Epidermal melanocyte (primary cell): Measurements from ENCODE around the gene IQGAP3.

Experiments used
- DNase-seq: peaks from one replicate; pipeline ENCODE4 v3.0.0; 2011; ENCODE audit warnings: low spot score; ENCODE audit not compliant: insufficient read length

IQGAP3 gene

GRCh38 chr1:156497078-156497742 lies 75.2 kb downstream of the IQGAP3 start:
- no peak for DNase-seq

- DNase-seq, result no peak
Observed at GRCh38 chr1:156496211-156496761, 76.1 kb downstream of the IQGAP3 start.

- no peak for DNase-seq
Observed at GRCh38 chr1:156495401-156496140, 76.8 kb downstream of the IQGAP3 start.

- no peak for DNase-seq
Observed at GRCh38 chr1:156494309-156494895, 78.0 kb downstream of the IQGAP3 start.

DNA sequence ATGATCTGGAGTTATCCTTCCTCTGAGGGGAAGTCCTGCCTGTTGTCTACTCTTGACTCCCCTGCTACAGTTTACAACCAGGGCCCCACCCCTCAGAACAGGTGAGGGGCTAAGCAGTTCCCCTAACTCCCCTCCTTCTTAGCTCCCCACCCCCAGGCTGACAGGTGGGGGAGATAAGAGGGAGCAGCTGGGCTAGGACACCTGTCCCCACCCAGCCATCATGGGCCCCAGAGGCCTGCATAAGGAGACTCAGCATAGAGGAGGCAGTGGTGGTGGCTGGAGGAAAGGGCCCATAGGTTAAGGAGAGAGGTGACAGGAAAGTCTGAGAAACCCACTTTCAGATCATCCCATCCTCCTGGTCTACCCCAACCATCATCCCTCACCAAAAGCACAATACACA lies 78.6 kb downstream of the IQGAP3 start:
- DNase-seq, result no peak

GRCh38 chr1:156493154-156493631 lies 79.2 kb downstream of the IQGAP3 start:
- DNase-seq, result no peak

- DNase-seq, result no peak
Observed at GRCh38 chr1:156492591-156493080, 79.7 kb downstream of the IQGAP3 start.

GRCh38 chr1:156492013-156492590 lies 80.3 kb downstream of the IQGAP3 start:
- DNase-seq, result no peak

DNA sequence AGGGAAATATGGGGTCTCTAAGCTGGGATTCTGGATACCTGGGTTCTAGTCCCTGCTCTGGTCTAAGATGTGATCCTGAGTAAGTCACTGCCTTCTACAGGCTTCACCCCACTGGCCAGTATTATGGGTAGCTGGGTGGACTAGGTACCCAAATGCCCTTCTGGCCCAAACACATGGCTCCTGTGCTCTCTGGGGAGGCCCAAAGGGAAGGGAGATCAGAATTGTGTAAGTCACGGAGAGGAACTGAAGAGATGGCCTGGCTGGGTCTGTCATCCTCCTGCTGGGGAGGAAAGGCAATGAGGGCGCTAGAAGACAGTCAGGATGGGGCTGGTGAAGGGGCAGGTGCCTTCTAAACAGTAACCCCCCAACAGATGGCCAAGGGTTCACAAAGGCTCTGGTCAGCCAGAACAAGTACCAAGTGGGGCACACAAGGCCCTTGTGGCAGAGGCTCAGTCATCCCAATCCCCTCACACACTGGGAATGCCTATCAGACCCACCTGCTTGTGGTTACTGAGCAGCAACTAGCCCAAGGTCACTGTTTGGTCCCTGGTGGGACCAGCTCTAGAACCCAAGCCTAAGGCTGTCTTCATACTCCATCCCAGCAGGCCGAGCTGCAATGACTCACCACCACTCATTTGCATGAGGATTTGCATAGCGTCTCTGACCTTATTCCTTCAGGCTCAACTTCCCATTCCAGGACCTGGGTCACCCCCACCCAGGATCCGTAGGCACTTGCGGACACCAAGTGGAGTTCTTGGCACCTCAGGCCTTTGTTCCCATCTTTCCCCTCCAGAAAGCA lies 81.0 kb downstream of the IQGAP3 start:
- no peak for DNase-seq

DNA sequence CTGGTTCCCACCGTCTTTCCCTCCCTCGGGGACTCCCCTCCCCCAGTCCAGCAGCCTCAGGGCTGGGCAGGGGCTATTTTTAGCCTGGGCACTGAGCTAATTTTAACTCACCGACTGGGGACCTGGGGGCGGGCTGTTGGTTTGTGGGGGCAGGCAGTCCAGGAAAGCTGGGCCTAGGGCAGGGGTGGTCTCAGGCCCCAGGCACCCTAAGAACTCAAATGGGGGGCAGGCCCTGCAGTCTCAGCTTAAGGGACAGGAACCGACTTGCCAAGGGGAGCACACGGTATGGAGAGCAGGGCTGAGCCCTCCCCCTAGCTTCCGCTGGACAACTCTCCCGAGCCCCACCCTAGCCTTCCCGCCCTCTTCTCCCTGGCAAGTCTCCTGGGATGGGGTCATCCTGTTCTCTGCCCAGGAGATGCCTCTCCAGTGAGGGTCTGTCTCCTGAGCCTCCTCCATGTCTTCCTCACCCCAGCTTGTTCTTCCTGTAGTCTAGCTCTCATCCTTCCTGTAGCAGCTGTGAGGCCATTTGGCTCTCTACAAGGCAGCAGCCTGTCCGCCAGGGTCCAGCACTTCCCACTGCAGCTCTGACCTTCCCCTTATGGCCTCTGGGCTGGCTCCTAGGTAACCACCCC lies 81.8 kb downstream of the IQGAP3 start:
- DNase-seq, result no peak

DNA sequence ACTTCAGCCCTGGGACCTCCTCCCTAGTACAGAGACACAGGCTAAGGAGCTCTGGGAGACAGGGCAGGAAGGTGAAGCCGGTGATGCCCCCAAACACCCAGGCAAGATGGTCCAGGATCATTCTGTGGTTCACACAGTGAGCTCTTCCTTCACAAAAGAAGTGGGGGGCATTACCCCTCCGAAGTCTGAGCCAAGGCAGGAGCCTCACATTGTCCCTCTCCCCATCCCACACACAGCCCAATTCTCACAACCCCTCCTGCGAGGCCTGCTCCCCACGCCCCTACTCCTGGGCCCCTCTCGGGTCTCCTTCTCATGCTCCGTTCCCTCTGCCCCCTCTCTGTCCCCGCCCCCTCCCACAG lies 82.5 kb downstream of the IQGAP3 start:
- DNase-seq, result no peak

- no peak for DNase-seq
Observed at GRCh38 chr1:156489166-156489934, 83.0 kb downstream of the IQGAP3 start.

DNA sequence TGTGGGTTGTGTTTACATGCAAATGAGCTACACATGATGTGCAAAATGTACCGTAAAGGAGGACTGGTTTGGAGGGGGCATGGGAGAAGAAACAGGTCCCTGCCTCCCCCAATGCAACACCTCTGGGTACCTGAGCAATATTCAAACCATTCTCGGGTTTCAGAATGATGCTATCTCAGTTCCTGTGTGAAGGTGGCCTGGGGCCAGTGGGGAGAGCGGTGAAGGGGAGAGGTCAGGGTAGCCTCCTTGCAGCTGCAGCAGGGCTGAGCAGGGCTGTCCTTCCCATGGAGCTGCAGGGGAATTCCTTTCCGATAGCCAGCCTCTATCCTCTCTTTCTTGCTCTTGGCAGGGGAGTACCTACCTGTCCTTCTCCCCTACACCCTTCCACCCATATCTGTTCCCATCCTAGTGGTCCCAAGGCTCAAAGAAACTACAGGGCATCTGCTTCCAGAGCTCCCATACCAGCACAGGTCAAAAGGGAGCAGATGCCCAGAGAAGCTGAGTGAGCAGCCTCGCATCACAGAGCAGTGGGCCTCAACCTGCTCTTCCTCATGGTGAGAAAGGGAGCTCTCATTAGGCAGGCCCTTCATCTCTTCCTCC lies 83.7 kb downstream of the IQGAP3 start:
- DNase-seq, result no peak

DNA sequence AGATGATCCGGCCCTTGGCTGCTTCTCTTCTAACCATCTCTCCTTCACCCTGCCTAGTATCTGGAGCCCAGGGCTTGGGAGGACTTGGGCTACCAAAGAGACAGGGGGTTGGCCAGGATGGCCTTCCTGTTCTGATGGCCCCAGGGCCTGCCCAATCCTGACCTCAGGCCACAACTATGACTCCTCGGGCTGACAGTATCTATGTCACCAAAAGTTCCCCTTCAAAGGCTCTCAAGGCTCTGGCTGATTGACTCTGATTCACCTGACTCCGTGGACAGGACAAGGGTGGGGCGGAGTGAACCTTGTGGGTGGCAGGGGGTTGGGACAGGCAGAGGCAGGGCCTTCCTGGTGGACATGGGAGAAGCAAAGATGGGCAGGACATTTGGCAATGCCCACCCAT lies 84.5 kb downstream of the IQGAP3 start:
- DNase-seq, result no peak

DNA sequence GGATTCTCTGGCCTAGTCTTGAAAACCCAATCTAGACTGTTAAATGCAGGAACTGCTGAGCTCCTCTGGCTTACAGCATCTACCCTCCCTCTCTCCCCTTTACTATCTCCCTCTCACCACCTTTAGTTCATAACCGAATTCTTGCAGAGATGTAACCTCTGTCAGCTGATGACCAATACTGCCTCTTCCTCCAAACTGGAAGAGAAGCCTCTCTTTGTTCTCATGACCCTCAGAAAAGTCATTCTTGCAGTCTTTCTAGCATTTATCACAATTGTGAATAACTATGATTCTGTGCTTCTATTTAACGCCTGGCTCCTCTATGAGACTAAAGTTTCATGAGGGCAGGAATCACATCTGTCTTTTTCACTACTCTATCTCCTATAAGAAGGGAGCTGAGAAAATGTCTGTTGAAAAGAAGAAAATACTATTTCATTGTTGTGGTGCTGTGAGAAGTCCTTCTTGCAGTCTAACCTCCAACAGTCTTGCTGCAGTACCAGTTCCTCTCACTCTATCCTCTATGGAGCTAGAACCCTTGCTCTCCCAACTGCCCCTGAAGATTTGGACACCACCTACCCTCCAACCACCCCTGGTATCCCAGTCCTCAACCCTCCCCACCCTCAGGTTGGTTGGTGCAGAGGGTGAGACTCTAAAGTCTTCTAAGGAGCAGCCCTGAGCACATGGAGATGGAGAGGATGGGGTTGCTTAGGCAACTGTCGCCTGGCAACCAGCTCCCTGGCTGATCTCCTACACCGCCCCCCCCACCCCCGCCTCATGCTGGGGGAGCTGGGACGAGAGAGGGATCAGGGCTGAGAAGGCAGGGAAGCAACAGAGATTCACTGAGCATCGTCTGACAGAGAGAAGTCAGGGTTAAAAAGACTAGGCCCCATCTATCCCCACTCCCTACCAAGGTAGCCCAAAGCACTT lies 85.7 kb downstream of the IQGAP3 start:
- DNase-seq, result peak; percentile 59

DNA sequence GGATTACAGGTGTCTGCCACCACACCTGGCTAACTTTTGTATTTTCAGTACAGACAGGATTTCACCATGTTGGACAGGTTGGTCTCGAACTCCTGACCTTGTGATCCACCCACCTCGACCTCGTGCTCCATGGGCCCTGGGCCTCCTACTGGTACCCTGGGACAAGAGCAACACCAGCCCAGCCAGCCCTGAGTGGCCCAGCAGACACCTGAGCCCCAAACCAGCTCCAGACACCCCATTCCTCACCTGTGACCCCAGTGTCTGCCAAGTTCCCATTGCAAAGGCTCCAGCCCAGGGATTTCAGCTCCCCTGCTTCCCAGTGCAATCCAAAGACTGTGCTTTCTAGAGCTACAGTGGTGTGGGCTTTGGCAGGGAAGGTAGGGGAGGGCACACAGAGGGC lies 86.4 kb downstream of the IQGAP3 start:
- no peak for DNase-seq

GRCh38 chr1:156484480-156485058 lies 87.8 kb downstream of the IQGAP3 start:
- DNase-seq, result no peak

DNA sequence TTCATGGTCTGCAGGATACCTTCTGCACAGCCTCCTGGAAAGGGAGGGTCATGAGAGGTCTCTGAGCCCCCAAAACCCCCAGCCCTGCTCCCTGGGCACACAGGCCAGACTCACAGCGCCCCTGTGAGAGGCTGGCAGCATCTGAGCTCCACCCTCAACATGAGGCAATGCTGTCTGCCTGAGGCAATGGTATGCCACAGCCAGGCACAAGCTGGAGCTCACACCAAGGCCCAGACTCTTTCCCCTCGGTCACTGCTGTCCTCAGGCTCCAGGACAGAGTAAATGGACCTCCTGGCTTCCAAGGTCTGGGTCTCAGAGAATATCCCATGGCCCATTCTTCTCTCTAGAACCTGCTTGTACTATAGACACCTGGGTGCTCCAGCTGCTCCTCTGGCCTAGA lies 89.0 kb downstream of the IQGAP3 start:
- no peak for DNase-seq
